Transverse colon (tissue), 4 donors: ENCODE measurements around the gene NTRK3. TPM values are rescaled to one million over a fixed set of nuclear protein-coding genes. Genes with fewer than 3 reads are reported as not detected.

Experiments used
- DNase-seq: peaks from one replicate; pipeline ENCODE4 v3.0.0-alpha.2; 2019
- H3K27ac ChIP-seq, 4 donors: fragments of 200-600 bp; sonication (generic); 2 replicates each; pipeline ENCODE4 v1.5.1; 2016 to 2018; ENCODE audit warnings: inconsistent platforms in 4 of 4
- H3K27me3 ChIP-seq: fragments of 200-600 bp; sonication (generic); 2 replicates; pipeline ENCODE4 v1.5.1; 2017; ENCODE audit warnings: inconsistent platforms
- H3K36me3 ChIP-seq, 4 donors: fragments of 200-600 bp; sonication (generic); 2 replicates each; pipeline ENCODE4 v1.5.1; 2017 to 2019; ENCODE audit warnings: inconsistent platforms in 4 of 4
- H3K4me1 ChIP-seq, 4 donors: fragments of 200-600 bp; sonication (generic); 2 replicates each; pipeline ENCODE4 v1.5.1; 2017 to 2020; ENCODE audit warnings: inconsistent platforms in 4 of 4
- H3K4me3 ChIP-seq, 4 donors: fragments of 200-600 bp; sonication (generic); 1 replicate in 1 of 4; 2 replicates in 3 of 4; pipeline versions ENCODE4 v1.5.1 to v1.6.1; 2017 to 2019; ENCODE audit warnings: inconsistent platforms in 4 of 4
- H3K9me3 ChIP-seq, 2 donors: fragments of 200-600 bp; sonication (generic); 2 replicates each; pipeline ENCODE4 v1.5.1; 2017 to 2019; ENCODE audit warnings: inconsistent platforms in 2 of 2
- CTCF ChIP-seq, 5 experiments: fragments of 200-600 bp in 3 of 5; fragments of 450-650 bp in 2 of 5; sonication (generic) in 3 of 5; IDR thresholded peaks; 1 replicate in 2 of 5; 2 replicates in 3 of 5; pipeline ENCODE4 v1.5.1; 2016 to 2017; ENCODE audit warnings: antibody characterized with exemption in 5 of 5, inconsistent platforms in 3 of 5, mild to moderate bottlenecking in 2 of 5, moderate library complexity in 1 of 5
- EP300 ChIP-seq: sonication (generic); formaldehyde crosslinking; IDR thresholded peaks from one replicate; pipeline ENCODE4 v1.6.1; 2017; ENCODE audit warnings: antibody characterized with exemption, low read depth
- POLR2A ChIP-seq: fragments of 450-650 bp; IDR thresholded peaks from one replicate; pipeline ENCODE4 v1.6.1; 2016; ENCODE audit warnings: antibody characterized with exemption, mild to moderate bottlenecking, moderate library complexity
- POLR2AphosphoS5 ChIP-seq, 3 donors: sonication (generic); formaldehyde crosslinking; IDR thresholded peaks; one replicate each; pipeline ENCODE4 v1.6.1; 2016; ENCODE audit warnings: antibody characterized with exemption in 3 of 3
- WGBS, 2 donors: methylation state at CpG; one replicate each; pipeline ENCODE4 v1.1.5; 2018; ENCODE audit warnings: low coverage in 1 of 2; 5-methylcytosine and 5-hydroxymethylcytosine counted together
- in situ Hi-C, 4 donors: fragments of 200-750 bp; cut with MboI; loops; one replicate each; pipeline versions ENCODE4 v1.15.0 to v1.15.1; 2017; ENCODE audit warnings: low sequenced_read_pairs in 3 of 4, low pct_ligation_motif_present in 1 of 4, low pct_unique_long_range_greater_than_20kb in 1 of 4
- intact Hi-C: fragments of 100-400 bp; cut with DNase I; formaldehyde crosslinking; loops from one replicate; pipeline ENCODE4 v1.15.1; 2023; ENCODE audit warnings: low total_unique reads
- total RNA-seq, 4 donors: library from RNA; depleted of rRNA; stranded (reverse); fragments of >200 nt; gene quantifications; one replicate each; pipeline ENCODE4 v1.1.0, GENCODE V29; 2016

NTRK3 gene
- total RNA-seq, 4 donors from 2014 or later = 1.1 to 2.8 (median 2.4) TPM

DNA sequence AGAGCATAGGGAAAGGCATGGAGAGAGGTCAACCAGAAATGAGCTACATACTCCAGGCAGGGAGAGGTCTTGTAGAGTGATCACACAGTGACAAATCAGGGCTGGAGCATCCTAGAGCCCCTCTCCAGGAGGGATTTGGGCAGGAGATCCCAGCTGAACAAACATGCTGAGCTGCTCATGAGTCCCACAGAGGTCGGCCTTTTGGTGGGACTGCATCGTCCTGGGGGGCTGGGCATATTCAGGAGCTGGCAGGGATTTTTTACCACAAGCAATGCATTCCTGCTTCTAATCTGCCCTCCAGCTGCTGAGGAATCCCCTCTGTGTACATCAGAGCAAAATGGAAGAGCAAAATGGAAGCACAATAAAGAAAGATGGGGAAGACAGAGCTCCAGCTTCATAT, 94.9 kb downstream of the NTRK3 start:
- Histone ChIP-seq H3K36me3 (no peaks in the 10 kb centered on the region), H3K27ac (no peak overlapping the region), H3K9me3 (no peaks in the 10 kb centered on the region), H3K27me3 (no peaks in the 10 kb centered on the region), H3K4me3 (no peak overlapping the region), H3K4me1 (no peaks in the 10 kb centered on the region)
- in situ Hi-C loops (no loop called here), intact Hi-C loops (no loop called here)
- 57% methylated on average over 2 of the region's 2 CpGs; no CpG with 5 or more reads in 1 of the 2 donors for WGBS, 2 donors
- DNase-seq = no peak
- TF ChIP-seq EP300 (no peak), POLR2AphosphoS5 (IDR thresholded peaks at IDR 0.05) (no peak), CTCF (IDR thresholded peaks at IDR 0.05) (no peak), POLR2A (no peak)

DNA sequence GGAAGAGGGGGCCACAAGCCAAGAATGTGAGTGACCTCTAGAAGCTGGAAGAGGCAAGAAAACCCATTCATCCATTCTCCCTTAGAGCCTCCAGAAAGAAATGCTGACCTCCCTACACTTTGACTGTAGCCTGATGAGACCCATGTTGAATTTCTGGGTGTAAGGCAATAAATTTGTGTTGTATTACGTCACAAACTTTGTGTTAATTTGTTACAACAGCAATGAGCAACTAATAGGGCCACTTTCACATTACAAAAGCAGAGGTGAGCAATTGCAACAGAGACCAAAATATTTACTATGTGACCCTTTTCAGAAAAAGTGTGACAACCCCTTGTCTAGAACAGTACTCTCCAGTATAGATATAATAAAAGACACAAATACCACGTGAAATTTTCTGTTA, 101.2 kb downstream of the NTRK3 start:
- TF ChIP-seq EP300 (no peak), POLR2AphosphoS5 (IDR thresholded peaks at IDR 0.05) (no peak), CTCF (IDR thresholded peaks at IDR 0.05) (no peak), POLR2A (no peak)
- Histone ChIP-seq H3K4me1 (no peaks in the 10 kb centered on the region), H3K9me3 (no peaks in the 10 kb centered on the region), H3K27ac (no peak overlapping the region), H3K4me3 (no peak overlapping the region), H3K27me3 (no peaks in the 10 kb centered on the region), H3K36me3 (no peaks in the 10 kb centered on the region)
- DNase-seq = no peak
- in situ Hi-C loops = no loop called here
- intact Hi-C loops = no loop called here
- WGBS, 2 donors = 52 to 70% methylated on average over 2 of the region's 2 CpGs

DNA sequence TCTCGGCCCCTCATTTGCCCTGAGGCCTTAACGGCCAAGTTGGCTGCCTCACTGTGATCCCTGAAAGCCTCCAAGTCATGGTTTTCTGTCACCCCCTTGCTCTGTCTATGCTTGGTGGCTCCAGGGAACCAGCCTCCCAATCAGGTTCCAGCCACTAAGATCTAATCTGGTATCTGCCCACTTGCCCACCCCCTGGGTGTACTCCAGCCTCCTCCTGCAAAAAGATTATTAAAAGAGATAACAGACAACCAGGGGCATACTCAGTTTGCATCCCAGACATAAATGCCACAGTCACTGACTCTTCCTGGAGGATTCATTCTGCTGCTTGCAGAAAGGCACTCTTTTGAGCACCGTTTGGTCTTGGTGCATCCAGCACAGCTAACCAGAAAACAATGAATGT, 103.9 kb downstream of the NTRK3 start:
- Histone ChIP-seq H3K4me1 (no peaks in the 10 kb centered on the region), H3K36me3 (no peaks in the 10 kb centered on the region), H3K9me3 (no peaks in the 10 kb centered on the region), H3K27ac (no peak overlapping the region), H3K4me3 (no peak overlapping the region), H3K27me3 (no peaks in the 10 kb centered on the region)
- in situ Hi-C loops (no loop called here), intact Hi-C loops (no loop called here)
- 54 to 60% methylated on average over 1 to 3 of the region's 3 CpGs for WGBS, 2 donors
- no peak for DNase-seq
- TF ChIP-seq CTCF (IDR thresholded peaks at IDR 0.05) (no peak), EP300 (no peak), POLR2AphosphoS5 (IDR thresholded peaks at IDR 0.05) (no peak), POLR2A (no peak)

GRCh38 chr15:88147760-88148159, 108.8 kb downstream of the NTRK3 start:
- Histone ChIP-seq H3K9me3 (no peaks in the 10 kb centered on the region), H3K27ac (no peak overlapping the region), H3K27me3 (no peaks in the 10 kb centered on the region), H3K36me3 (no peaks in the 10 kb centered on the region), H3K4me1 (no peaks in the 10 kb centered on the region), H3K4me3 (no peak overlapping the region)
- no peak for DNase-seq
- no peak for TF ChIP-seq POLR2A
- no peak for TF ChIP-seq EP300
- TF ChIP-seq POLR2AphosphoS5 (IDR thresholded peaks at IDR 0.05) = no peak
- no peak for TF ChIP-seq CTCF (IDR thresholded peaks at IDR 0.05)
- WGBS, 2 donors = 44 to 48% methylated on average over 4 of the region's 4 CpGs
- intact Hi-C loops = no loop called here
- in situ Hi-C loops = loop anchor here in 1 of 4 donors (25.0 kb wide), 1 partner anchor 135 kb away; no protein-coding TSS in a partner anchor
